HG02943 (cell line): Measurements from ENCODE around the gene GPR63.

Source experiments
- ATAC-seq: cut with Tn5 transposase; IDR thresholded peaks from one replicate; pipeline ENCODE4 v1.9.1; 2021; ENCODE audit warnings: mild to moderate bottlenecking, low read depth, moderate library complexity; ENCODE audit not compliant: unreplicated experiment

GPR63 gene

DNA sequence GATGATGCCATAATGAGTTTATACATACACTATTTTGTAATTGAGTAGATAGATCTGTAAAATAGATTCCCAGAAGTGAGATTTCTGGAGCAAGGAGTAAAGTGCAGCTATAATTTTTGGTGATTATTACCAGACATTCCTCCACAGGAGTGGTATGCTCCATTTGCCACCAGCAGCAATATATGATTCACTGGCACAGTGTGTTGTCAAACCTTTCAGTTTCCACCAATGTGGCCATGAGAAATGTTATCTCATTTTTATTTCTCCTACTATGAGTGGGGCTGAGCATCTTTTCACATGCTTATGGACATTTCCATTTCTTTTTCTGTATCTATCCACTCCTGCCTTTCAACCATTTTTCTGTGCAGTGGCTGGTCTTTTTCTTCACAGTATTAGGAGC lies 70.5 kb downstream of the GPR63 start:
- no peak for ATAC-seq

DNA sequence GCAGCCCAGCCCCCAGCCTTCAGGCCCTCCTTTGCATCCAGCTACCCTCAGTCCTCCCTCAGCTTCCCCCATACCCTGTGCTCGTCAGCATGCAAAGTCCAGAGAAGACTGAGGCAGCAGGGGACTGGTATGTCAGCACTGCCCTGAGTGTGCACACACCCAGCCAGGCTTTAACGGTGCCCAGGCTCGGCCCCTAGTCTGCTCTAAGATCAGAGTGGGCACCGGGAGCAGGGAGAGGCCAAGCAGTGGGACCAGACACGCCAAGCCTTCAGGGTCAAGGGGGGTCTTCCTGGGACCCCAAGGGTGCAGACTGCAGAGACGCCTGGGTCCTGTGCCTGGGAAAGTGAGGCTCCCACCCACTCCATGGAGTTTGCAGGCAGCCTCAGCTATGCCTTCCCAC lies 74.7 kb downstream of the GPR63 start:
- ATAC-seq: no peak

DNA sequence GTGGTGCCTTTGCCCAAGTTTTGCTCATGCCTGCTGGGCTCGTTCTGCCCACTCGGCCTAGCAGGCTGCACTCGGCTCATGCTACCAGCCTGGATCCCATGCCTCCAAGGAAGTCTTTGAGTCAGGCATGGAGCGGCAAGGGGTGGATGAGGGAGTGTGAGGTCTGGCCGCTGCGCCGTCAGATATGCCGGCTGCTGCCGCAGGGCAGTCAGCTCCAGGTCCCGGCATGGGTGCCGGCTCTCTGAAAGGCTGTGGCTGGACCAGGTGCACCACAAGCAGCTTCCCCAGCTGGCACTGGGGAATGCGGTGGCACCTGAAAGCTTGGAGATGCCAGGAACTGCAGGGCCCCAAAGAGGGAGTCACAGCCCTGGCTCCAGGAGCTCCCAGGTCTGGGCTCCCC lies 75.5 kb downstream of the GPR63 start:
- ATAC-seq: no peak

DNA sequence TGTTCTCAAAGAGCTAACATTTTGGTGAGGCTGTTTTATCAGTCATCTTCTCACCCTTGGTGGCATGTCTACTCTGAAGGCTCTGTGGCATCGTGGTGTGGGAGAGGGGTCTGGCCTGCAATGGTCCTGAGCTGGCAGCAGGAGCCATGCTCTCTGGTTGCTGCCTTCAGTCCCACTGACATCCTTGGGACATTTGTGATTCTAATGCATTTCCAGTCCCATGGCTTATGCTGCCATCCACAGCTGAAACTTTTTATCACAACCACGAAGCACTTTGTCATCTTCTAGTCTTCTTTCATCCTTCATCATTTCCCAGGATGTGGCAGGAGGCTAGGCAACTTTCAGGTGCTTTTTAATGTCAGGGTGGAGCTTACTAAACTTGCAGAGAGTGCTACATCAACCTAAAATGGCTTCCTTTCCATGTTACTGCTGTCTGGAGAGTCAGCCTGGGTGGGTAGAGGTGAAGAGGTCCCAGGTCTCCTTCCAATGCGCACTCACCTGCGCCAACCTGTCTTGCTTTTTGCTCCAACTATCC lies 77.1 kb downstream of the GPR63 start:
- no peak for ATAC-seq

DNA sequence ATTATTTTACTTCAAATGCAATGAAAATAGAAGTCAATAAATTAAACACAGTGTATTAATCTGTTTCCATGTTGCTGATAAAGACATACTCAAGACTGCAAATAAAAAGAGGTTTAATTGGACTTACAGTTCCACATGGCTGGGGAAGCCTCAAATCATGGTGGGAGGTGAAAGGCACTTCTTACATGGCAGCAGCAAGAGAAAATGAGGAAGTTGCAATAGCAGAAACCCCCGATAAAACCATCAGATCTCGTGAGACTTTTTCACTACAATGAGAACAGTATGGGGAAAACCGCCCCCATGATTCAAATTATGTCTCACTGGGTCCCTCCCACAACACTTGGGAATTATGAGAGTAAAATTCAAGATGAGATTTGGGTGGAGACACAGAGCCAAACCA lies 82.2 kb downstream of the GPR63 start:
- ATAC-seq: no peak

DNA sequence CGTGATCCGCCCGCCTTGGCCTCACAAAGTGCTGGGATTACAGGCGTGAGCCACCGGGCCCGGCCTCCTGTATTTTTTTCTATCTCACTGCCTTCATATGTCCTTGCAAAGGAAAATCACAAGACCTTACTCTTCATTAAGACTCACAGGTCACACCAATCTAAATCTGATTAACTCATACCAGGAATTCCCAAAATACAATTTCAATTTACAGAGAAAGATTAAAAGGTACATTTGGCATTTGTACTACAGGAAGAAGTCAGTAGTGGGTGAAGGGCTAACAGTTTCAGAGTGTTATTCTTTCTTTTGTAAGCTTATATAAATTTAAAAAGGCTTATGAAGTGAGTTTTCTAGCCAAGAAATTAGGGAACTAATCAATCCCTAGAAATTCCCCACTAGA lies 87.4 kb downstream of the GPR63 start:
- no peak for ATAC-seq
